Superior temporal gyrus (tissue), 1 donor: ENCODE results near the gene ANXA9.
A peak's percentile ranks its signal among the peaks of the same experiment; 100 is the strongest.

Experiments used
- DNase-seq: peaks from one replicate; pipeline ENCODE4 v3.0.0-alpha.2; 2016; ENCODE audit errors: extremely low spot score

The ANXA9 gene

DNA sequence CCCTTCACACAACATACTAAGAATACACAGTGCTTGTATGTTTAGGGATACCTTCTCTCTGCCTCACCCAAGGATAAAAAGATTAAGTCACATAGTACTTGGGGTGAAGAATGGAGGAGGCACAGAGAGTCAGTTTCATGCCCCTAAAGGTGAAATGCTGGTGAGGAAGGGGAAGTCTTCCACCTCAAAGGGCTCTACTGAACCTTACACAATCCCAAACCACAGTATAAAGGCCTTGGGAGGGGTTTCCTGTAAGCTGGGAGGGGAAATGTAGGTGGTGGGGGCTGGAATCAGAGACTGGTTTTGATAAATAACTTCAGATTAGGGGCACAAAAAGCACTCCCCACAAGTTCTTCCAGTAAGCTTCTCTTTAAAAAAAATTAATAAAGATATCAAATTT, 21.1 kb downstream of the ANXA9 start:
- DNase-seq = no peak

DNA sequence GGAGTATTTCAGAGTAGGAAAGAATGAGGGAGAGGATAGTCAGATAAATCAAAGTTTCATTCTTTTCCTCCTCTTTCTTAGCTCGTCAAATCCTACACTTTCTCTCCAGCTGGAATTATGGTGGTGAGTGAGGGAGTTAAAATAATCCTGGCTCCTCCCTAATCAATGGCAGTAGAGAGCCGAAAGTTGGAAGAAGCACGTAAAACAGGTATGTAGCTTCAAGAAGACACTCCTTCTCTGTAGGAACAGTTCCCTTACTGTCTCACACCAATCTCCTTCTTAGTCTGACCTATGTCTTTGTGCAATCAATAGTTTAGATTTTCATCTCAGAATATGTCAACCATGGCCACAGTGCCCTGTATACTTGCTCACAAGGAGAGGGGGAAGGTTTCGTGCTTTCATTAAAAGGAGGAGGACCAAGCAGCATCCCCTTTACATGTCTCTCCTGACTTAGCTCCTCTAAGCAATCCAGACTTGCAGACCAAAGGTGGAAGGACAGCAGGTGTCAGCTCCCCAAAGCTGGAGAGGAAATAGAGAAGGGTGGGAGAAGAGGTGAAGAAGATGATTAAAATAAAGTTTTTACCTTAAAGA, 23.7 kb downstream of the ANXA9 start:
- DNase-seq = peak; percentile 52

DNA sequence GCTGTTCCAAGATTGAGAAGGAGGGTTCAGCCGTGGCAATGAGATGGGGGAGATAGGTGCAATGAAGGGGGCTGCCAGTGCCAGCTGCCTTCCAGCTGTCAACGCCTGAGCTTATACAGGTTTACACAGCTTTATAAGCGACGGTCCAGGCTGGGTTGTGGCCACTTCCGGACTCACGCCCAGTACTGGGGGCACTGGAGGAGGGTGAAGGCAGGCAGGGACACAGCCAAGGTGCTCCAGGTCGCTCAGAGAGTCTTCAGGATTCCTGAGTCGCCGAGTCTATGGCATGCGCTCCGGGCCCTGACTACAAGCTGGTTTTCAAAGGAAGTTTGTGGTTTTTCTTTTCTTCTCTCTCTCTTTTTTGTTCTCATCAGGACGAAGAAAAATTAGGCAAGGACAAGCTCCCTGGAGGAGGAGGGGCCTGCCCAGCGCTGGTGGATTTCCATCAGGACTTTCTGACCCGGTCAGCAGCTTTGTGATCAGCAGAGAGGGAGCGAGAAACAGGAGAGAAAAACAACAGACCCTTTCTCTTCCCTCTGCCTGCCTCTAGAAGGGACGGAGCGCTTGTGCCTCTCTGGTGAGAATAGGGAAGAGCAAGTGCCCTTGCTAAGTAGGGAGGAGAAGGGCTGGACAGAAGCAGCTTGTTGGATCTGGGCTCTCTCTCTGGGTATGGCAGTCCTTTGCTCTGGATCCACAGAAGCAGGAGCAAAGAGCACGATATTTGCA, 24.4 kb downstream of the ANXA9 start, which contains the start of gene MINDY1:
MINDY1 (minus strand) TSS at position 576 of the 726 bp plus-strand sequence. CDS start 4,285 bp downstream, outside the sequence.
- peak; percentile 94 for DNase-seq

DNA sequence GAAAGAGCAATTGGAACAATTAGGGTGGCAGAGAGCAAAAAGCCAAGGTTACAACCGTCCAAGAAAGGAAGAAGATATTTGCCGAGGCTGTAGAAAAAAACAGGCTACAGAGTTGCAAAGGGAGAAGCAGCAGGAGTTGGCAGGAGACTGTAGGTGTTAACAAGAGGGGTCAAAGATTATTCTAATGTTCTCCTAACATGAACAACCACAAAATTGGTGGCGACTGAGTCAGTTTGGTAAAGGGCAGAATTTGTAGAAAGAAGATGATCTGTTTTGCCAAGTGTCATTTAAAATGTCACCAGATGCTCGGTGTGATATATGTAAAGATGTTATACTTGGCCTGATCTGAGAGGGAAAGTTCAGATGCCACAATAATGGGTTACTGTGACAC, 25.8 kb downstream of the ANXA9 start:
- DNase-seq = no peak

DNA sequence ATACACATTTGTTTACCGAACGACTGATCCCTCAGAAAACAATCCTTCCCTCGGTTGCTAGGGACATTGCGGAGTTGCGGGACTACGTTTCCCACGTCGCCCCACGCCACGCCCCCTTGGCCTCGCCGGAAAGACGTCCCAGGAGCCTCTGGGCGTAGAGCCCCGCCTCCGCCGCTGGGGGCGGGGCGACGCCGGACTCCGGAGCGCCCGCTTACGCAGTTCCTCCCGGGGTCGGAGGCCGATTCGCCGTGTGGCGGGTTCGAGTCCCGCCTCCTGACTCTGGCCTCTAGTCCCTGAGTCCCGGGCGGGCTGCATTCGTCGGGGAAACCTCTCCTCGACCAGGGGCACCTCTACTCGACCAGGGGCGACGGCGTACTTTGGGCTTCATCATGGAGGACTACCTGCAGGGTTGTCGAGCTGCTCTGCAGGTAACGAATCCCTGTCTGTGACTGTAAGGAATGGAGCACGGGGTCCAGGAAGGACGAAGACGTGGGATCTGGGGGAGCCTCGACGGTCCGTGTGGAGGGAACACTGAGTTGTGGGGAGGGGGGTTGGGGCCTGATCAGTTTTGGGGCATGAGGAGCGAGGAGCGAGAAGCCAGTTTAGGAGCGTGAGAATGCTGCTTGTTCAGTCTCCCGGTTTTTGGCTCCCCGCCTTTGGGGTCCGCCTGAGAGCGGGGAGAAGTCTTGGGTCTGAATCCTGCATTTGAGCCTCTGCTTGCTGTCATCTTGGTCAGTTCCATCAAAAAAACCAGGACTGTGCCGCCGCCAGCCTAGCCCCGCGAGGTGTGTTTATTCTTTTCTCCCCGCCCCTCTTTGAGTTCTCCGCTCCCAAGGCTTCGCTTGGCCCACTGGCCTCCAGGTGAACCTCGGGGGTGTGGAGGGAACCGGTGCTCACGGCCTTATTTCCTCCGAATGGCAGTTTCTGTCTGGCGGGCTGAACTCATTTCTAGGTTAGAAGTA, 26.4 kb downstream of the ANXA9 start, which contains the start of gene PRUNE1:
PRUNE1 (plus strand) TSS at position 206 of the 962 bp plus-strand sequence; CDS start at position 390, 184 bp downstream.
- peak; percentile 98 for DNase-seq

DNA sequence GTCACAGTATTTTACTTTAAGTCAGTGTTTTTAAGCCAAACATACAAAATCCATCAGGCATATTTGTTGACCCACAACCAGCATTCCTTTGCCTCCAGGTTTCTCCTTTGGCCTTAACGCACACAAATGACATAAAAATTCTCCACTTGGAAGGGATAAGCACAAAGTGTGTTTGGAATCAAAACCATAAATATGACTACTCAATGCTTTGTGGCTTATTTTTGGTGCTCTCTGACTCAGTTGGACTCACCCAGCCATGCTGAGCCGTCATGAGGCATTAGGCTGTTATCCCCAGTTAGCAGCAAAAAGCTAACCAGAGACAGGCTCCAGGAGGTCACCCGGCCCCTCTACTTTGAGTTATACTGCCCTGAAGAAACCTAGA, 27.1 kb downstream of the ANXA9 start:
- DNase-seq = no peak

DNA sequence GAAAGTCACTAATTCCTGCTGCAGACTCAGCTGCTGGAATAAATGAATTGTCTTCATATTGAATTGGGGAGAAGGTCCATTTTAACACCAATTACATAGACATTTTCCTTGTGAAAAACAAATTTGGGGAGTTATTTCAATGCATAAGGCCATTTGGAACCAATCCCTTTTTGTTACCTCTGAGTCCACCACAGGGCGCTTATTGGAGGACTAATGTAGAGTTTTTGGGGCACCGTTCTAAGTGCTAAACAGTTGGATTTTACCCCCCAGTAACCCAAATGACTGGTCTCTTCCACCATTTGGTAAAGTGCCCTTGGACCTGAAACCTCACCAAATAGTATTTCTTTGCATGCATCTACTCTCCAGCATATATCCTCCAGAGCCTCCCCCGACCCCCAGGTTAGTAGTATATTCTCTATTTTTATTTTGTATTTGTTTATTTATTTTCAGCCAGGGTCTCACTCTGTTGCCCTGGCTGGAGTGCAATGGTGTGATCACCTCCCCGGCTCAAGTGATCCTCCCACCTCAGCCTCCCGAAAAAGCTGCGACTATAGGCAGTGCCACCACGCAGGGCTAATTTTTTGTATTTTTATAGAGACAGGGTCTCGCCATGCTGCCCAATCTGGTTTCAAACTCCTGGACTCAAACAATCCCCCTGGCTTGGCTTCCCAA, 27.7 kb downstream of the ANXA9 start:
- peak; percentile 2 for DNase-seq

DNA sequence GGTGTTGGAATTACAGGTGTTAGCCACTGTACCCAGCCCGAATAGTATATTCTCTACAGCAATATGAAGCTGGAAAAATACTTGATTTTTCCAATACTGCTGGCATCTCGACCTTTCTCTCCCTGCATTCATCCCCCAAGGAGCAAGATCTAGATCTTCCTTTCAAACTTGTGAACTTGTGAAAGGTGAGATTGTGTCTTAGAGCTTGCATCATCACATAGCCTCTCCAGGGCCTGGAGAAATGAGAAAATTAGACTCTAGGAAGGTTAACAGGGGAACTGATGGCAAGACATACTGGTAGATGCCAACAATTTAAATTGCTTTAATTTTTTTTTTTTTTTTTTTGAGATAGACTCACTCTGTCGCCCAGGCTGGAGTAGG, 28.2 kb downstream of the ANXA9 start:
- peak; percentile 2 for DNase-seq

DNA sequence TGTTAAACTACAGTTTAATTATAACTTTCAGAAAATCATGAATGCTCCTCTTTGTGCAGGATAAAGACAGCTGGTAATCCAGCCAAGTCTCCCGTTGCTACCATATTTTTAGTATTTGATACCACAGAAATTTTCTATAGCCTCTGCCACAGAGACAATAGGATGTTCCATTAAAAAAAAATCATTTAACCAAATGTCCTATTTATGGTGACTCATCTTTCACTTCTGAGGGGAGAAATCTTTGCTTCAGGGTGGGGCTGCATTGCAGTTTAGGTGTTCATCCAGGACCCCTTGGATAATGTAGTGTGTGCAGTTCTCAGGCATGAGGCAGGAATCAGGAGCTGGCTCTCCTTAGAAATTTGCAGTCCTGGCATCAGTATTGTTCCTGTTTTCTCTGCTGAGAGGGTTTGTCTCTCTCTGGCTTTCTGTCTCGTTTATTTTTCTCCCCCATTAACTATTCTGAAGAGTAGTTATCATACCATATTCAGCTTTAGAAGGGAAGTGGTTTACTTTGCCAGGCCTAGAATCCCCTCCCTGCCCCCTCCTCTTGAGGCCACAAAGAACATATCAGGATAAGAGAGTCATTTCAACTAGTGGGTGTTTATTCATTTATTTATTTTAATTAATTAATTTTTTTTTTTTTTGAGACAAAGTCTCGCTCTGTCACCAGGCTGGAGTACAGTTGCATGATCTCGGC, 29.2 kb downstream of the ANXA9 start:
- DNase-seq = peak; percentile 7

DNA sequence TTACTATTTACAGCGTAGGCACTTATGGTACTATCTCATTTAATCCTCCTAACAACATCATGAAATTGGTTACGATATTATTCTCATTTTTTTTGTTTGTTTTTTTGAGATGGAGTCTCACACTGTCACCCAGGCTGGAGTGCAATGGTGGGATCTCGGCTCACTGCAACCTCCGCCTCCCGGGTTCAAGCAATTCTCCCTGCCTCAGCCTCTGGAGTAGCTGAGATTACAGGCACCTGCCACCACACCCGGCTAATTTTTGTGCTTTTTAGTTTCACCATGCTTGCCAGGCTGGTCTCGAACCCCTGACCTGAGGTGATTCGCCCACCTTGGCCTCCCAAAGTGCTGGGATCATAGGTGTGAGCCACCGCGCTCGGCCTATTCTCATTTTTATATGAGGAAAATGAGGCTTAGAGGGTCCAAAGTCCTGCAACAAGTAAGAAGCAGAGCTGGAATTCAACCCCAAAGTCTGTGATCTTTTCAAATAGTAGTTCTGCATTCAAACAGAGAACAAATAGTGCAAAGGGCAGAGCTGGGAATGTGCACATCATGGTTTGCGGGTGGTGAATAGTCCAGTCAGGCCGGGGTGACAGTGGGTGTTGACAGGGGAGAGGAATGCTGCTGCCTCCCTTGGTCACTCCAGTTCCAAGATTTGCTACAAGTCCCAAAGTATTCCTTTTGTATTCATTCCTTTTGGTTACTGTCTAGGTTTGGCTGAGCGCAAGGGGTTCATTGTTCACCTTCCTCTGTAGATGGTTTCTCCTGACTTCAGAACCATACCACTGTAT, 30.8 kb downstream of the ANXA9 start:
- DNase-seq = no peak

DNA sequence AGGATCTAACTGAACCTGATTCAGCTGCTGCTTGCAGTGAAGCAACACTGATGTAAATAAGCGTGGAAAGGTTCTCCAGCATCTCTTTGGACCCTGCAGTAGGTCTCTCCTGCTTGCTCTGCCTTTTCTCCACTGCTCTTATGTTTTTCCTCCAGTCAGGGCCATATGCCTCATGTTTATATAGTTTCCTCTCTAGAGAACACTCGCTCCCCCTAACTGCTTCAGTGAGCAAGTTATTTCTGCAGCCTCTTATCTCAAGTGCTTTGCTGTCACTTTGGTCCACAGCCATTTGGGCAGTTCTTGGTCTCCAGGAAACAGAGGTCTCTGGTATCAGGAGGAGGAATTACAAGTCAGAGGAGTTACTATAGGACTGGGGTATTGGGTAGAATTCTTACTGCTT, 31.4 kb downstream of the ANXA9 start:
- DNase-seq = peak; percentile 6

DNA sequence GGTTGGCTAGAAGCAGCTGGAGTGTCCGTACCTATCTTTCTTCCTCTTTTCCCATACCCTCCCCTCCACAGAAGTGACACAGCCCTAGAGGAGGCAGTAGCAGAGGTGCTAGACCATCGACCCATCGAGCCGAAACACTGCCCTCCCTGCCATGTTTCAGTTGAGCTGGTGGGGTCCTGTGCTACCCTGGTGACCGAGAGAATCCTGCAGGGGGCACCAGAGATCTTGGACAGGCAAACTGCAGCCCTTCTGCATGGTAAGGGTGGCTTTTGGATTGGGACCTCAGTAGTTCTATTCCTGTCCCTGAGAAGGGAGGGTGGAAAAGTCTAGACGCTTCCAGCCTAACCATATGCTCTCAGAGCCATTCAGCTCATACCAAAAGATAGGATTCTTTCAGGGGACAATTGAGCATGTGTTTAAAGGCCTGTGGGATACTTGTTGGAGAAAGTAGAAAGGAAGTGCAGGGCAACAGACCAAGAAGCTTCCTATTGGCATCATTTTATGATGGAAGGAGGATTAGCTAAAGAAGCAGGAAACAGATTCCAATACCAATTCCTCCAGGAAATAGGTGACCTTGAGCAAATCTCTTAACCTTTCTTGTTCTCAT, 42.6 kb downstream of the ANXA9 start:
- DNase-seq = peak; percentile 85

DNA sequence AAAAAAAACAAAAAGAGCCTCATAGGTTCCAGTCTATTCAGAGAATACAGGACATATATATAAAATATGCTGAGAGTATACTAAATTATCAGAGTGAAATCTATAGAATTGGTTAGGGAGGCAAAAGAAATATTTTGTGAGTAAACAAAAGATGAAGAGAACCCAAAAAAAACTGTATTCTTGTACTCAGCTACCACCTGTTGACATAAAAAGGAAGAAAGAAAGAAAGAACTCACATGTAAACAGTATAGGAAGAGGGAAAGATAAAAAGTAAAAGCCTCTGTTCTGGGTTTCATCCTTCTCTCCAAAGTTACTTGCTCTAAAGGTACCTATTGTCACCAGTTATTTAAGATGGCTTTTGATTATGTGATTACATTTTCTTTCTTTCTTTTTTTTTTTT, 44.4 kb downstream of the ANXA9 start:
- DNase-seq = no peak

DNA sequence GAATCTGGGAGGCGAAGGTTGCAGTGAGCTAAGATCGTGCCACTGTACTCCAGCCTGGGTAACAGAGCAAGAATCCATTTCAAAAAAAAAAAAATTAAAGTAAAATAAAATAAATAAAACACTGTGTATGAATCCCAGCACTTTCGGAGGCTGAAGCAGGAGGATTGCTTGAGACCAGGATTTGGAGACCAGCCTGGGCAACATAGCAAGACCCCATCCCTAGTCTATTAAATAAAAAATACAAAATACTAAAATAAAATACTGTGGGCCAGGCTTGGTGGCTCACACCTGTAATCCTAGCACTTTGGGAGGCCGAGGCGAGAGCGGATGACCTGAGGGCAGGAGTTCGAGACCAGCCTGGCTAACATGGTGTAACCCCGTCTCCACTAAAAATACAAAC, 50.1 kb downstream of the ANXA9 start:
- DNase-seq = no peak

DNA sequence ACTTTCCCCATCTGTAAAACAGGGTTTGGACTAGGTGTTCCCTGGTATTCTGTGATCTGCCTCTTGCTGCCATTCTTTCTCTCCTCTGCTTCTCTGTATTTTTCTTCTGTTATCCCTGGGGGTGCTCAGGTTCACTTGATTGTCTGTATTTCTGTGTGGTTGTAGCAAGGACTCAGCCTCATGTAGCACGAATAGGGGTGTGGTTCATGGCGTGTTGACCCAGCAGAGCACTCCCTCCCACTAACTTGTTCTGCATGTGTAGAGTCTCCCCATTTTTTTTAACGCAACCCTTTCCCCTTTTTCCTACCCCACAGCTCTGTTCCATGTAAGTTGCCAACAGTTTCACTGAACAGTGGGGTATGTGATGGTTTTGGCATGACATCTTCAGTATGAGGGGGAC, 53.1 kb downstream of the ANXA9 start:
- no peak for DNase-seq

DNA sequence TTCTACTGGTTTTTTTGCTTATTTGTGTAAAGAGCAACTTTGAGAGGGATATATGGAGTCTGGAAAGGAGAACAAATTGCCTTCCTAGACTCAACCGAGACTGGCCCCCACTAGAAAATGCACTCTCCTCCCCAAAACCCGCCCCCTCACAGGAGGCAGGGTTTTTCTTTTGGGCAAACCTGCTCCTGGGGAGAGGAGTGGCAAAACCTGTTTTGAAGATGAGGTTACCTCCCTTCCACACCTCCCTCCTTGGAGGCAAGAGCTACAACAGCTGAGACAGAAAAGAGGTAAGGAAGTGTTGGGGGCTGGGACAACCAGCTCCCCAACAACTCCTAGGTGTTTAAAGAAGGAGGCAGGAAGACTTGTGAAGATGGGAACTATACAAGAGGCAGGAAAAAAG, 54.3 kb downstream of the ANXA9 start, which contains the start of gene BNIPL:
BNIPL (plus strand) TSS at position 231 of the 400 bp plus-strand sequence; CDS start at position 371, 140 bp downstream.
- DNase-seq = no peak

DNA sequence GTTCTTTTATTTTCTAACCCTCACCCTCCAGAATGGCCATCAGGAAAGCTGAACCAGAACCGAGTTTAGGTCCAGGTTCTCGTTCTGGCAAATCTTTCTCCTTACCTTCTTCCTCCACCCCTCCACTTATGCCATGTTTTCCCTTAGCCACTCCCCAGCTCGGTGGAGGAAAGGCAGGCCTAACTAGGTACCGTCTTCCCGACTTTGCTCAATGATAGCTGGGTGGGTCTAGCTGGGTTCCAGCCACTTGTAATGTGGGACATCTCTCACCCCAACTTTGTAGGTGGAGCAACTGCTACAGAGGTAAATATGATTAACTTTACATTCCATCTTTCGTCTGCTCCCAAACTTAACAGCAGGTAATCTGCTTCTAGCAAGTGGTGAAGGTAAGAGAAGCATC, 54.9 kb downstream of the ANXA9 start:
- DNase-seq = no peak

DNA sequence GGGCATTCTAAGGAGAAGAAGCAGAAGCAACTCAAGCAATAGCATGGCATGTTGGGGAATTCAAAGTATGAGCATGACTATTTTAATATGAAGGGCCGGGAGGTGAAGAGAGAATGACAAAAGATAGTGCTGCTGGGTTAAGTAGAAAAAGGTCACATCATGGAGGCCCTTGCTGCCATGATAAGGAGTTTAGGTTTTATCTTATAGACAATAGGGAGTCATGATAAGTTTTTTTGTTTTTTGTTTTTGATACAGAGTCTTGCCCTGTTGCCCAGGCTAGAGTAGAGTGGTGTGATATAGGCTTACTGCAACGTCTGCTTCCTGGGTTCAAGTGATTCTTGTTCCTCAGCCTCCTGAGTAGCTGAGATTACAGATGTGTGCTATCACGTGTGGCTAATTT, 57.4 kb downstream of the ANXA9 start:
- DNase-seq = no peak

DNA sequence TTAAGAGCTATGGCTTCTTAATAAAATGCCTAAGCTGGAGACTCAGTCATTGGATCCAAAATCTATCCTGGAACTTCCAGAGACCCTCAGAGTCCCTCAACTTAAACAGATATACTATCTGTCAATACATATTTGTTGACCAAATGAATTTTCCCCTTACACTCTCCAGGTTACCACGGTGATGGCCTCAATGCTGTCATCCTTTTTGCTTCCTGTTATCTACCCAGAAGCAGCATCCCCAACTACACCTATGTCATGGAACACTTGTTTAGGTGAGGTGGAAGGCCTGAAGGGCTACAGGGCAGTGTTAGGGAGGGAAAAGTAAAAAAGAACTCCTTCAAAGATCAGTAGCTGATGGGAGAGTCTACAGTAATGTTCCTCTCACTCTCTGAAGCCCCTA, 61.1 kb downstream of the ANXA9 start:
- no peak for DNase-seq
